HG02763 (cell line): ENCODE measurements around the gene FMR1NB.

Experiments
- ATAC-seq: cut with Tn5 transposase; IDR thresholded peaks from one replicate; pipeline ENCODE4 v1.9.1; 2021; ENCODE audit warnings: mild to moderate bottlenecking, moderate library complexity; ENCODE audit not compliant: unreplicated experiment

FMR1NB gene

DNA sequence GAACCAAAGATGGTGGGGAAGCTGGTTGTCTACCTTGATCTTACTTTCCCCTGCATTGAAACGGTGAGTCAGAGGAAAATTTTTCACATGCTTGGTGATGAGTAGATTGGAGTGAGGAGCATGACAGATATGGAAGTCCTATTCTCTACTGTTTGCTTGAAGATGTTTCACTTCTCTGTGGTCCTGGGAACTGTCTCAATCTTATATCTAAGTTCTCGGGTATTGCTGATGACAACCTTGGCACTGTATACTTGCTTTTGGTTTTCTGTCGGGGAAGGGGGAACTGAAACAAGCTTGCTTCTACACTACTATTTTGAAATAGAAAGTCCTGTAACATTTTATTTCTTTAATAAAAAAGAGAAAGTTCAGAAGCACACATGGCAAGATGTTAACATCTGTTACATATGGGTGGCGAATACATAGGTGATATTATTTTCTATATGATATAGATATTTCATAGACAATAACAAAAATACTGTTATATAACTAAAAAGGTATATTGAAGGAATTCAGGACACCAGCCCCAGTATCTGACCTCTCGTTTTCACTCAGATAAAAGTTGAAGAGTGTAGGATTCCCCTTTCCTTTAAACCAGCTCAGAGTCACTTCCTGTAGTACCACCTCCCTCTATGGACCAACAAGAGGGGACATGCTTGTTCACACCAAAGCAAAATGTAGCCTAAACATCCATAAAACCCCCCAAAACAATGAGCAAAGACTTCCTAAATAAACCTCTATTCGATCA, 88.8 kb downstream of the FMR1NB start:
- ATAC-seq = peak; percentile 72

DNA sequence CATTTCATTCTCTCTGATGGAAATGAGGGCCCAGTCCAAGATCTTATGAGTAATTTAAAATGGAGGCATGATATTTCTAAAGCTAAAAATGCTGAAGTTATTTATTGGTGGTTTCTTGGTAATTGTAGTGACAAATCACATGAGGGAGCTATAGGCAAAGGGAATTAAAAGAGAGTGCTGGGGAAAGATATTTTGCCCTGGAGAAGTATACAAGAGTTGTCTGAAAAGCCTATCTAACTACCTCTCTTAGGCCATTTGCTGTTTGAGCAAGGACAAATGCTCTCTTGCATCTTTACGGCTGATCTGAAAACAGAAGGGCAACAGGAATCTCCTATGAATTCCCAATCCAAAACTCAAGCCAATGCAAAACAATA, 89.4 kb downstream of the FMR1NB start:
- no peak for ATAC-seq
